ENCODE results near the gene TLNRD1.
A peak's percentile ranks its signal among the peaks of the same experiment; 100 is the strongest.

The TLNRD1 gene

DNA sequence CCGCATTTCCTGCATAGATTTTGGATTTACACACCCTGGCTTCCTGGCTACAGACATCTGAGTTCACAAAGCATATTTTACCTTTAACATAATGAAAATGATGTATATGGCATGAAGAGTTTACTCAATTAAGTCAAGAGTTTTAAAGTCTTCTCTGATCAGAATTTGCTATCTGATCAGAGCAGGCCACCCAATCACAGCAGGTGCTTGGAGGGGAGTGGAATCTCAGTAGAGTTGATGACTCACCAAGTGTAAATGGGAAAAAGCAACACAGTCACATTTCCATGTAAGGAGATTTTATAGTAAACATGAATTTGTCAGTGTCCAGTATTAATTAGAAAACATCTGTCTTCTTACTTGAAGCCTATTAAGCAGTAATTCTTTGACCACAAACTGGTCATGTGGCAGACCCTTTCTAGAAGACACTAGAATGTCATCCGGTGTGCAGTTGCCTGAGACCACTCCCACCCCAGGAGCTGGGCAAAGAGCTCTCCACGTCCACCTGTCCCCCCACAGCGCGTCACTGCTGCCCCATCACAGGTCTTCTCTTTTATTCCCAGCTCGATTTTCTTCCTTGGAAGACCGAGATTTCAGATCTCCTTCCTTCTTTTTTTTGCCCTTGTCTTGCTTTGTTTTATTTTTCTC lies 21.9 kb upstream of the TLNRD1 start:
- no peak for DNase-seq

DNA sequence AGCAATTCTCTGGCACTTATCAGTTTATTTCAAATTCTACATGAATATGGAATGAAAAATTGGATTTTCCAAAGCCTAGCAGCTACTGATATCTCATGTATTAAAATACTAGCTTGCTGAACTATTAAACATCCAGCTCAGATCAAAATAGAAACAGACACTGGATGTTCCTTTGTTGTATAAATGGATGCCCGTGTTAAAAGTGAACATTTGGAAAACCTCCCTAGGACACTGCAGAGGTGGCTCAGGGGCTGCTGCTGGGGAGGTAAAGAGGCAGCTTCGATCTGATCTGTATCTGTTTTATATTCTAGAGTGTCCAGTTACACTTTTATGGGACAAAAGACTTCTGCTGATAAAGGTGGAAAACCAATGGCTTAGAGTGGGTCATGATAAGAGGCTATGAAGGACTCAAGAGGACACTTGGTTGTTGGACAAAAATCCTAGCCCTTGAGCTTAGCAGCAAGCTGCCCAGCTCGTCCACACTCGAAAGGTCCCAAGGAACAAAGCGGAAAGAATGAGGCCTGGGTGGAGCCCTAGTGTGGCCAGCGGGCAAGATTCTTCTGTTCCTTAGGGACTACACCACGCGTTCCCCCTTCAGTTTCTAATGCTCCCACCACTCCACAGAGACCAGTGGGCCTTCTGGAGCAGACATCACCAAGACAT lies 21.1 kb upstream of the TLNRD1 start:
- no peak for DNase-seq

DNA sequence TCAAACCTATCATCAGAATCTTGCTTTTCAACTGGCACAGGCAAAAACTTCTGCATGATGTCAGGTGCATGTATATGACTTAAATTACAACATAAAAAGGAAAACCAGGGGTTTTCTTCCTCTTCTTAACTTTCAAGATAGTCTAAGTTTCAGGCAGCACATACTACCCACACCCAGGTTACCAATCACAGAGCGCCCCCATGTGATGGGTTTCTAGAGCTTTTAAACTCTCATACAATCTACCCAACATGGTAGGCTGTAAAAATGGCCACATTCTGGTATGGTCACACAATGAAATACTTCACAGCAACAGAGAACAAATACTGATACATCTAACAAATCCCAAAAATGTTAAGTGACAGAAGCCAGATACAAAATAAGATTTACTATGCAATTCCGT lies 18.5 kb upstream of the TLNRD1 start:
- no peak for DNase-seq

DNA sequence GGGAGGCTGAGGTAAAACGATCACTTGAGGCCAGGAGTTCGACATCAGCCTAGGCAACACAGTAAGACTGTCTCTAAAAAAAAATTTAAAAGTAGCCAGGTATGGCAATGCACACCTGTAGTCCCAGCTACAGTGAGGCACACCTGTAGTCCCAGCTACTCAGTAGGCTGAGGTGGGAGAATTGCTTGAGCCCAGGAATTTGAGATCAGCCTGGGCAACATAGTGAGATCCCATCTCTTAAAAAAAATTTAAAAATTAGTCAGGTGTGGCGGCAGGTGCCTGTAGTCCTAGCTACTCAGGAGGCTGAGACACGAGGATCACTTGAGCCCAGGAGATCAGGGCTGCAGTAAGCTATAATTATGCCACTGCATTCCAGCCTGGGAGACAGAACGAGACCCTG lies 17.9 kb upstream of the TLNRD1 start:
- DNase-seq, result no peak

DNA sequence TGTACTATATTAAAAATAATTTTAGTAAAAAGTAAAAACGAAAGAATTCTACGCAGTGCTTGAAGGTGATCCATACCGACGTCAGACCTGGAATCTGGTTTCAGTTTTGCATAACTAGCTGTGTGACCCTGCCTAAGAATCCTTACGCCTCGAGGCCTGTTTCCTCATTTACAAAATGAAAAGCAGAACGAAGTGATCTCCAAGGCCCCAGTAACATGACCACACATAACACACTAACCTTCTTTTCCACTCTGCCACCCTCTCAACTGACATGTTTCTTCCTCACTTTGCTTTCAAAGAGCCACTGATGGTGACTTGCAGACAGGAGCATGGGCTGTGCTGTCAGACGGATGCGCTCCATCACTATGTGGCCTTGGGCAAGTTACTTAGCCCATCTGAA lies 15.9 kb upstream of the TLNRD1 start:
- no peak for DNase-seq

DNA sequence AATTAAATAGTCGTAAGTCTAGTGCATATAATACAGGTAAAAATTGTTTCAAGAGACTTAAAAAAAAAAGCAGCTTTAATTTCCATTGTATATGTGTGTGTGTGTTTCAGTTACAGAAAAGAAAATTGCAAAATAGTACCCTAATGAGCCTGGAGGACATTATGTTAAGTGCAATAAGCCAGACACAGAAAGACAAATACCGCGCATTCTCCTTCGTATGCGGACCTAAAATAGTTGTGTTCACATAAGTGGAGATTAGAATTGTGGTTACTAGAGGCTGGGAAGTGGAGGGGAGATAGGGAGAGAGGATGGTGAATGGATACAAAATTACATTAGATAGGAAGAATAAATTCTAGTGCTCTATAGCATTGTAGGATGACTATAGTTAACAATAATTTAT lies 14.7 kb upstream of the TLNRD1 start:
- no peak for DNase-seq

DNA sequence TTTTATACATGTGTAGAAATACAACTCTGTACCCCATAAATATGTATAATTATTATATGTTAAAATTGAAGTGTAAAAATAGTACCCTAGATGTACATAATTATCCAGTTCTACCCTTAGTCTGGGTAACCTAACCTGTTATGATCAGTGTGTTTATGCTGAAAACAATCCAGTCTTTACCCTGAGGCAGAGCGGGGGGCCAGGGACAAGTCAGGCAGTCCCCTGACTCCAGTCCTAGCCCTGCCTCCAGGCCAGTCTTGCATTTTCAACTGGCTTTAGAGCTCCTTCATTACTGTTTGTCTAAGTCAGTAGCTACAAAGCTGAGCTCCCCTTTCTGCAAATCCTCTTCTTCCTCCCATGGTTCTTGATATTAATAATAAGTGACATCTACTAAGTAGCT lies 14.2 kb upstream of the TLNRD1 start:
- no peak for DNase-seq

DNA sequence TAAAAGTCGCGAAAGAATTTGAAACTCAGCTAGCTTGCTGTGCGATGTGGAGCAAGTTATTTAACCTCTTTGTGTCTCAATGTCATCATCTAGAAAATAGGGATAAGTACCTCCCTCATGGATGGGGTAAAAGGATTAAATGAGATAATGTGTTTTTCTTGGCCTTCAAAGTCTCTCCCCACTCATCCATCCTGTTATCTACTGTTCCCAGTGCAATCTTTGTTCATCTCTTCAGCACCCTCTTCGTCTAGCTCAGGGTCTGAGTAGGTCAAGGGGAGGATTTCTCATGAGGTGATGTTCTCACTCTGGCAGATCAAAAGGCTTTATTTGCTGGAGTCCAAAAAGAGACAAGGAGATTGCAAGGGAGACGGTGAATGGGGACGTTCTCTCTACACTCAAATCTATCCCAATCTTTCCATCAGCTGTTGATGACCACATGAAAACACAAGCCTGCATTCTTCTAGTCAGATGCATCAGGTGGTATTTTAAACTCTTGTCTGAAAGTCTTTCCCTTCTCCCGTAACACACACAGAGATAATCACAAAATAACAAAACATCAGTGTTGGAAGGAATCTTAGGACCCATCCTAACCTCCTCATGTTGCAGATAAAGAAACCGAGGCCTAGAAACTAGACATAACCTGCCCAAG lies 12.5 kb upstream of the TLNRD1 start:
- no peak for DNase-seq

DNA sequence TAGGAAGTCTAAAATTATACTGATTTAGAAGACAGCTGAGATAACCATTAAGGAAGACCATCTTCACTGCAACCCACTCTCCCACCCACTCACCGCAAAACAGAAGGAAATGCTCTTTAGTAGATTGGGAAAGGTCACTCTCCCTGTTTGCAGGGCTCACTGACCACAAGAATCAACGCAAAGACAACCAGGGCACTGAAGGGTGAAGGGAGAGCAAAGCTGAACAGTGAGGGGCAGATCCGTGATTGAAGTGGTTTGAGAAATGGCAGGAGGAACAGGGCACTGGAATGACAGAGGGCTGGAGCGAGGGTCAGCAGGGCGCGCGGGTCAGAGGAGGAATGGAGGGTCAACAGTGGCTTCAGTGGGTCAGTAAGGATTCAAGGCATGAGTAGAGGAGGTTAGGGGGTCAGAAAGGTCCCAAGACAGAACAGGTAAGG lies 11.6 kb upstream of the TLNRD1 start:
- DNase-seq, result no peak

DNA sequence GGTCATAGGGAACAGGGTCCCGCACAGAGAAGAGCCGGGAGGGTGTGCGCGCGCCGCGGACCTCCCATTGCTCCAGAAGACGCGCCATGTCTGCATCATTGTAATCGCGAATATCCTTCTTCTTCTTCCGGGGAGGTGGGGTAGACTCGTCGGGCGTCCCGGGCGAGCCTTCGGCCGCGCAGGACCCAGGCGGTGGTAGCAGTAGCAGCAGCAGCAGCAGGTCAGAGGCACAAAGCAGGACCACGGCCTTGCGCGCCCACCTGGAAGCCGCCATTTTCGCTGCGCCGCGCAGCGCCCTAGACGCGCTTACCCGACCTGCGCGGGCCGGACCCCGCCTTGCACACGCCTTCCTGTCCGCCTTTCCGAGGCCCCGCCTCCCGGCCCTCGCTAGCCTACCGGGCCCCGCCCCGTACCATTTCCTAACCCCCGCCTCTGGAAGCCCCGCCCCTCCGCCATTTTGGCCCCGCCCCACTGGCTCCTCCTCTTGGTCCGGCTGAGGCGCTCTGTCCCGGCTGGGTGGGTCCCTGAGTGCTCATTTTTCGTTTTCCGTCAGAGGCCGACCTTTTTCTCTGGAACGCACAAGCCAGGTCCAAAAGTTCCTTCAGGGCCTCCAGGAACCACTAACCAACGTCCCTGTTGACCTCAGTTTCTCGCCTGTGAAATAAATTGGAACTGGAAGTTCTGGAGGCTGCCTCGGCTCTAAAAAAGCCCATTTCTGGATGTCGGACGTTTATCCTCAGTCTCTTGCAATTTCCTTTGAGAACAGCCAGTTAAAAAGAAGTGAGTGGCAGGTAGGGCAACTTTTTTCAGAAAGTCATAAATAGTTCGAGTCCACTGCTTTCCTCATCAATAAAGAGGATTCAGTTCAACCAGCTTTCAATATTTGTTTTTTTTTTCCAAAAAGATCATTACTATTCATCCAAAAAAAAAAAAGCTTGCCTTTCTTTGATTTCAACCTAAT lies 10.9 kb upstream of the TLNRD1 start, which contains the start of gene MESD:
Gene MESD, minus strand, starts transcription at position 302 of the 961 bp plus-strand sequence. Its CDS starts 28 bp downstream, at position 274.
- DNase-seq, result peak; percentile 98 to 99

DNA sequence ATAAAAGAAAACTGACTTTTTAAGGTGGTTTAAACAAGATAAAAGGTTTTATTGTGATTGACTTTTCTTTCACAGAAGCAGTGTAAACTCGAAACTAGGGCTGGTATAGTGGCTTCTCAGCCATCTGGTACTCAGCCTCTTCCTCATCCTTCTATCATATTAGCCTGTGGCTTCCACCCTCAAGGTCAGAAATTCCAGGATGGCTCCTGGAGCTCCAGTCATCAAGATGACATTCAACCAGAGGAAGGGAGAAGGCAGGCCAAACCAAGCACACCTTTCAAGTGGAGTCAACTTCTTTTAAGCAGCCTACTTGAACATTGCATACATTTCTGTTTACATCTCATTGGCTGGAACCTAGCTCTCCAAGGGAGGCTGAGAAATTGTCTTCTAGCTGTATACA lies 9.8 kb upstream of the TLNRD1 start:
- DNase-seq, result no peak

DNA sequence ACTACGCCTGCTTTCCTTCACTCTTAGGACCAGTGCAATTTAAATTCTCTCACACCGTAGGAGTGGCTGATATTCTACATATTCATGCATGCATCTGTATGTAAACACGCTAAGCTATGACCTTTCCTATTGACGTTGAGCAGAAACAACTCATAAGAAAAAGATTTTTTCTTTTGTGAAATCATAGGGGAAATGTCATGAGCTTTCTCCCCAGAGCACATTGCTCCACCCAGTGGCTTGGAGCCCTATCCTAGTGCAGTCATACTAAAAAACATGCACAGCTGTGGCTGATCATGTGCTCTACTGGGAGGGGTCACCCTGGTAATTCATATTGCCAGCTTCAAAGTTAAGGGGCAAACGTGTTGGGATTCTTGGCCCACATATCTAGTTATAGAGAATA lies 9.3 kb upstream of the TLNRD1 start:
- DNase-seq, result no peak

DNA sequence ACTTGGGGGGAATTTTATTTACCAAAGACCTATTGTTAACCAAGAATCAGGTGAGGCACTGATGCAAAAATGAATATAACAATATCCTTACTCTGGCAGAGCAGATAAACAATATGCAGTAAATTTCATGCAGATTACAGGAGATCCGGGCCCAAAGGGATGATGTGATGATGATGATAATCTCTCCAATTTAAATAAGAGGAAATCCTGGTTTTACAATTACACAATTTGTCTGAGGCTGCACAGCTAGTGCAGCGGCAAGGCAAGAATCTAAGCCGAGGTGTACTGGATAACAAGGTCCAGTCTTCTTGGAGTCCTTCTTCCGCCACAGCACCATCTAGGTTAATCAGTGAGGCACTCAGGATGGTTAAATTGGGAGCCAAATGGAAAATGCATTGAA lies 8.7 kb upstream of the TLNRD1 start:
- DNase-seq, result no peak

DNA sequence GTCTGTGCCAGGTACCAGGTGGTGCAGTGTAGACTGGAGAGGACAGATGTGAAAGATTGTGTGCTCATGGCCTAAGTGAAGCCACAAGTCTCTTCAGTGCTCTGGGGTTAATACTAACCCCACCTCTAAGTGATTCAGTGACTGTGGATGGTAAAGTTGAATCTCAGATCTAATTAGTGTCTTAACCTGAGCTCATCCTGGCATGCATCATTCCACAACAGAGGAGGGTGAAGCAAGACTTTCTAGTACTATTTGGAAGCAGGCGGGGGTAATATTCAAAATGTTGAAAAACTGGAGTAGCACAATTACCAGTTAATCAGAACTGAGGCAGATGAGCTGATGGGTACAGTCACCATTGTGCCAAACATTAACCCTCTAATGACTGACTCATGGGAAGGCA lies 8.3 kb upstream of the TLNRD1 start:
- DNase-seq, result no peak

DNA sequence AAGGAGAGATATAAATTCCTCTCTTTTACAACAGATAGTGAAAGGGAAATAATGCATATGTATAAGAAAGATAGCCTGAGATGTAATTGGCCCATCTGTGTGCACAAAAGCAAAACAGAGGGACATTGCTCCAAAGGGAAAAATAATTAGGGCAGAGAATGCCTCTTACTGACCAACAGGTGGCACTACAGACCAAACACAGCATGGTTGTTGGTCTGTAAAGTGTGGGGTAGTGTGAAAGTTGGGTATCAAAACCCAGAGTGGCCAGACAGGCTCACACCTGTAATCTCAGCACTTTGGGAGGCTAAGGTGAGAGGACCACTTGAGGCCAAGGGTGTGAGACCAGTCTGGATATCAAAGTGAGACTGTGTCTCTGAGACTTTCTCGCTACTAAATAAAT lies 4.5 kb upstream of the TLNRD1 start:
- DNase-seq, result no peak

DNA sequence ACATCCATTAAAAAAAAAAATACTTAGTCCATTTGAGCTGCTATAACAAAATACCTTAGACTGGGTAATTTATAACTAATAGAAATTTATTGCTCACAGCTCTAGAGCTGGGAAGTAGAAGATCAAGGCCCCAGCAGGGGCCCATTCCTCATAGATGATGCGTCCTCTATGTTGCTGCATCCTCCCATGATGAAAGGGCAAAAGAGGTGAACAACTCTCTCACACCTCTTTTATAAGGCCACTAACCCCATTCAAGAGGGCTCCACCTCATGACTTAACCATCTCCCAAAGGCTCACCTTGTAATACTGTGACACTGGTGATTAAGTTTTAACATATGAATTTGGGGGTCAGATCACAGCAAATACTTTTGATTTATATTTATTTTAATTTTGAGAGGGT lies 3.0 kb upstream of the TLNRD1 start:
- no peak for DNase-seq

DNA sequence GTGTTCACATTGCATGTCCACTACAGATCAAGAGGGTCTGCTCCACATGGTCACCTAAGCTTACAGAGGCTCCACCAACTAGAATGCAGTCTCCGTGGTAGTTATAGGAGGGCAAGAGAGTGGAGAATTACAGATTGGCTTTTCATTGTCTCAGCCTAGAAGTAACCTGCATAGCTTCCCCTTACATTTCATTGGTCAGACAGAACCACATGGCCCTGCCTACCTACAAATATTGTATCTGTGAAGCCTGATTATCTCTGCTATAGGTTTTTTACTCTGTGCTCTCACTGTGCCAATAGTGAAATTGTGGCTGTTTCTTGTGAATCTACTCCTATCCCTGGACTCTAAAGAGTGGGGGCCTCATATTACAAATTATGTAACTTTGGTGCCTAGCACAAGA lies 2.5 kb upstream of the TLNRD1 start:
- no peak for DNase-seq

DNA sequence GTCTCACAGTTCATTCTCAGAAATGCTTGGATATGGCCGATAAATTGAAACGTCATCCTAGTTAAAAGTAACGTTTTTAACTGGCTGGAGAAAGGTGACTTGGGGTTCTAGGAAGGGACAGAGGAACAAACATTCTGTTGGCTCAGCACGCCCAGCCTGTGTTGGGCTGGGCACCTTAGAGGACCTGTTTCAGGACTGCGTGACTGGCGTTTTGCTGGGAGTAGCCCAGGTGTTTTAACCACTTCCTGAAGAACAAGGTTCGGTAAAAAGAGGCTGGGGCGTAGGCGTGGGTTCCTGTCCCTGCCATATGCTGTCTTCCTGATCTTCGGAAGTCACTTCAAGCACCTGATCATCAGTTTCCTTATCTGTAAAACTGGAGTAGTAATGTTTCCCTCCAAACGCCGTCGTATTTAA lies 1.1 kb upstream of the TLNRD1 start:
- DNase-seq, result peak; percentile 68 to 76

DNA sequence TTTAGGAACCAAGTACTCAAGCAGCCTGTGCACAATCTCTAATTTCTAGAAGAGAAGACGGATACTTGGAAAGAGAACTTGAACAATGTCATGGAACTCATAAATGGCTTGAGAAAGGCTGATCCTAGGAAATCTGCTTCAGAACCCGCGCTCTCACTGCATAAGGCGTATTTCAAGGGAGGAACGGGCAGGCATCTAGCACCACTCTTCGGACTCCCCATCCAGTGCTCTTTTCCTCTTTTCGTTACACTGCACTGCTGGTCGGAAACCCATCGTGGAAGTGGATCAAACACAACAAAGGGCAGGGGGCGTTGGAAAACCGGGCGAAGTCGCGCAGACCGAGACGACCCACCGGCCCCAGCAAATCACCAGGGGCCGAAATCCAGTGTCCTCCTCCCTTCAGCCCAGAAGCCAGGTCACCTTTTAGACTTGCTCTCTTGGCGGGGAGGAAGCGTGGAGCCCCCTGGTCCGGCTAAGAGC lies 539 bp upstream of the TLNRD1 start:
- DNase-seq, result no peak

DNA sequence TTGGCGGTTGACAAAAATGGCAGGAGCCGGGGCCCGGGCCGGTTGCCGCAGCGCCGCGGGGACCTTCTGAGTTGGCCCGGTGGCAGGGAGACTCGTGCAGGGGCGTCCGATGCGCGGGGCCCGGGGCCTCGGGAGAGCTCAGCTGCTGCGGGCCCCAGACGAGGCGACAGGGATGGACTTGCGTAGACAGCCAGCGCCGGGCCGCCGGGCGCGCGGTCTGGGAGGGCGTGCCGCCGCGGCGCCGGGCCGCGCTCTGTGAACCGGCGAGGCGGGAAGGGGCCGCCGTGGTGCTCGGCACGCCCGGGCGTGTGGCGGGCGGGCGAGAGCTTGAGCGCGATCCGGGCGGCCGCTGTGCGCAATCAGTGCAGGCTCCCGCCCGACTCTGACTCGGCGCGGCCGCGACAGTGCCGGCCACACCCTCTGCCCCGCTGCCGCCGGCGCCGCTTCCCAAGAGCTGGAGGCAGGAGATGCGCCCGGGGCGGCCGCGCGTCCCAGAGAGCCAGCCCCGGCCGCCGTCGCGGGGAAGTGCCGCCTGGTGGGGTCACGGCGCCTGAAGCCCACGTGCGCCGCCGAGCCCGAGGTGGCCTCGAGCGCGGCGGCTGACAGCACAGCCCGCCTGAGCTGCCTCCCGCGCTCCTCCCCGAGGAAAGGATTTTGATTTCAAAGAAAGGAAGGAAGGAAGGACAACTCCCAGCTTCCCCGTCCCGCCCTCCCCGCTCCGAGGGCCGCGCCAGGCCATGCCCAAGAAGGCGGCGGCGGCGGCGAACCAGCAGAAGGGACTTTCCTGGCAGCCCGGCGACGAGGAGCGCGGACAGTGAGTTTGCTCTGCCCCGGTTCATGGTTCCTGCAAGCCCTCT lies 657 bp downstream of the TLNRD1 start:
- DNase-seq, result peak; percentile 63 to 71

DNA sequence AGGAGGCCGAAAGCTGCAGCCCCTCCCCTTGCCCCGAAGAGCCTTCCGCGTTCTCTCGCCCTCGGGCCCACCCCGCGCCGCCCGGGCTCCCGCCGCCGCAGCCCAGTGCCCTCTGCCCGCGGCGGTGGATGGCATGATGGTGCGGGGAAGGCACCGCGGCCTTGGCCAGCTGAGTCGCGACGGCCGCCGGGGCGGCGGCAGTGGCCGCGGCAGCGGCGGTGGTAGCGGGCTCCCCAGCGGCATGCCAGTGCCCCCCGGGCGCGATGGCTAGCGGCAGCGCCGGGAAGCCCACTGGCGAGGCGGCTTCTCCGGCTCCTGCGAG lies 1.2 kb downstream of the TLNRD1 start:
- DNase-seq, result no peak

Measured in activated T-cell treated with anti-CD3 and anti-CD28 coated beads, Interleukin-2, amount 50 U/mL, for 48 hours (primary cell).